Measurements from ENCODE around the gene SWI5. TPM values are rescaled to one million over a fixed set of nuclear protein-coding genes. Genes with fewer than 3 reads are reported as not detected.
"Not testable (repeated sequence)": the region's sequence is repeated elsewhere in the genome, so short reads cannot be mapped to it uniquely, and the experiment has no call there.

Gene SWI5
- total and polyA plus RNA-seq, 4 donors, result 14.1 to 41.2 (median 25.1) TPM

GRCh38 chr9:128275198-128276007, 673 bp upstream of the SWI5 start, which contains the start of gene GOLGA2:
TSS of gene GOLGA2 (minus strand) at chr9:128276007. CDS start at chr9:128275976, 31 bp downstream.
- no peaks in the 10 kb centered on the region for H3K27me3 ChIP-seq (ENCODE audit: control insufficient read depth, insufficient read depth, low read length)
- peak in 2 of 6 donors; percentile 45 to 60 for DNase-seq (ENCODE audit: low read depth in 4 of 6, low spot score in 6 of 6)
- peak within 1 kb of the TSS; percentile 88 for H3K27ac ChIP-seq (ENCODE audit: low read depth, low read length)
- peaks cover 19% of the 10 kb centered on the region for H3K4me1 ChIP-seq (ENCODE audit: control insufficient read depth, insufficient read depth, low read length)
- peak within 1 kb of the TSS; percentile 98 for H3K4me3 ChIP-seq (ENCODE audit: low read depth, low read length)
- no peaks in the 10 kb centered on the region for H3K9me3 ChIP-seq (ENCODE audit: control insufficient read depth, insufficient read depth, low read length)
- H3K36me3 ChIP-seq (ENCODE audit: control insufficient read depth, insufficient read depth, low read length), result peaks cover 28% of the 10 kb centered on the region
- under 1% methylated on average over 56 of the region's 57 CpGs for WGBS (ENCODE audit: insufficient coverage)

GRCh38 chr9:128276574-128277270, 646 bp downstream of the SWI5 start:
- Histone ChIP-seq H3K27ac (ENCODE audit: low read depth, low read length) (peak overlapping the region; percentile 84), H3K4me3 (ENCODE audit: low read depth, low read length) (peak overlapping the region; percentile 92), H3K4me1 (ENCODE audit: control insufficient read depth, insufficient read depth, low read length) (peaks cover 19% of the 10 kb centered on the region), H3K36me3 (ENCODE audit: control insufficient read depth, insufficient read depth, low read length) (peaks cover 19% of the 10 kb centered on the region), H3K9me3 (ENCODE audit: control insufficient read depth, insufficient read depth, low read length) (no peaks in the 10 kb centered on the region), H3K27me3 (ENCODE audit: control insufficient read depth, insufficient read depth, low read length) (no peaks in the 10 kb centered on the region)
- peak in 1 of 6 donors; percentile 76 for DNase-seq (ENCODE audit: low read depth in 4 of 6, low spot score in 6 of 6)
- WGBS (ENCODE audit: insufficient coverage), result 7% methylated on average over 23 of the region's 23 CpGs

DNA sequence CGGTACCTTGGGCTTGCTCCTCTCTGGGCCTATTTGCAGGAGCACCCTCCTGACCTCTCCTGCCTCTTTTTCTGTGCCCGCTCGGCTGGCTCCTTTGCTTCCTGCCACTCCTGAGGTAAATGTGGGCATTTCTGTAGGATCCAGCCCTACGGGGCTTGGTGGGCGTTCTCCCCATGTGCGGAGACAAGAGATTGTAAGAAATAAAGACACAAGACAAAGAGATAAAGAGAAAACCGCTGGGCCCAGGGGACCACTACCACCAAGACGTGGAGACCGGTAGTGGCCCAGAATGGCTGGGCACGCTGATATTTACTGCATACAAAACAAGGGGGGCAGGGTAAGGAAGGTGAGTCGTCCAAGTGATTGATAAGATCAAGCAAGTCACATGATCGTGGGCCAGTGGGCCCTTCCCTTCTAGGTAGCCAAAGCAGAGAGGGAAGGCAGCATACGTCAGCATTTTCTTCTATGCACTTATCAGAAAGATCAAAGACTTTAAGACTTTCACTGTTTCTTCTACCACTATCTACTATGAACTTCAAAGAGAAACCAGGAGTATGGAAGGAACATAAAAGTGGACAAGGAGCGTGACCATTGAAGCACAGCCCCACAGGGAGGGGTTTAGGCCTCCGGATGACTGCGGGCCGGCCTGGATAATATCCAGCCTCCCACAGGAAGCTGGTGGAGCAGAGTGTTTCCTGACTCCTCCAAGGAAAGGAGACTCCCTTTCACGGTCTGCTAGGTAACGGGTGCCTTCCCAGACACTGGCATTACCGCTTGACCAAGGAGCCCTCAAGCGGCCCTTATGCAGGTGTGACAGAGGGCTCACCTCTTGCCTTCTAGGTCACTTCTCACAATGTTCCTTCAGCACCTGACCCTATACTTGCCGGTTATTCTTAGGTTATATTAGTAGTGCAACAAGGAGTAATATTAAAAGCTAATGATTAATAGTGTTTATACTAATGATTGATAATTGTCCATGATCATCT, 3.3 kb downstream of the SWI5 start:
- H3K4me1 ChIP-seq (ENCODE audit: control insufficient read depth, insufficient read depth, low read length), result peaks cover 19% of the 10 kb centered on the region
- H3K9me3 ChIP-seq (ENCODE audit: control insufficient read depth, insufficient read depth, low read length); H3K27ac ChIP-seq (ENCODE audit: low read depth, low read length); DNase-seq (ENCODE audit: low read depth in 4 of 6, low spot score in 6 of 6); H3K27me3 ChIP-seq (ENCODE audit: control insufficient read depth, insufficient read depth, low read length); H3K4me3 ChIP-seq (ENCODE audit: low read depth, low read length); H3K36me3 ChIP-seq (ENCODE audit: control insufficient read depth, insufficient read depth, low read length): not testable (repeated sequence)
- 90% methylated on average over 11 of the region's 22 CpGs for WGBS (ENCODE audit: insufficient coverage)

- Histone ChIP-seq H3K27ac (ENCODE audit: low read depth, low read length) (no peak overlapping the region), H3K27me3 (ENCODE audit: control insufficient read depth, insufficient read depth, low read length) (no peaks in the 10 kb centered on the region), H3K36me3 (ENCODE audit: control insufficient read depth, insufficient read depth, low read length) (peaks cover 8% of the 10 kb centered on the region), H3K4me1 (ENCODE audit: control insufficient read depth, insufficient read depth, low read length) (peaks cover 17% of the 10 kb centered on the region), H3K4me3 (ENCODE audit: low read depth, low read length) (no peak overlapping the region), H3K9me3 (ENCODE audit: control insufficient read depth, insufficient read depth, low read length) (no peaks in the 10 kb centered on the region)
- WGBS (ENCODE audit: insufficient coverage), result 100% methylated on average over 3 of the region's 5 CpGs
- DNase-seq (ENCODE audit: low read depth in 4 of 6, low spot score in 6 of 6), result no peak
Measured at GRCh38 chr9:128280084-128280622, 4.1 kb downstream of the SWI5 start.

DNA sequence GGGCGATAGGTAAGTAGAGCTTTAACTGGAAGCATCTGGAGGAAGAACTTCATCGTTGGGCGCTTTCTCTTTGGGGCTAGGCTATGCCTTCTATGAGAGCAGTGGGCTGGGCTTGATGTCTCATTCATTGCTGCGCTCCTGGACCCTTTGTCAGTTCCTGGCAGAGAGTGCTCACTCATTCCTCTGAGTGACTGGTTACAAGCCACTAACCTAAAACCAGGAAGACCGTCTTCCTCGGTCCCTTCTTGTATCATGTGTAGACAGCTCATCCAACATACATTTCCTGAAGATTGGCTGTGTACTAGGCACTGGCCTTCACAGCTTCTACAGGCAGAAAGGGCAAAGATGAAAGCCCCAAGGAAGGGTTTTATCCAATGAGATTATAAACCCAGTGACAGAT, 6.4 kb downstream of the SWI5 start:
- peaks cover 18% of the 10 kb centered on the region for H3K36me3 ChIP-seq (ENCODE audit: control insufficient read depth, insufficient read depth, low read length)
- no peak for DNase-seq (ENCODE audit: low read depth in 4 of 6, low spot score in 6 of 6)
- H3K27me3 ChIP-seq (ENCODE audit: control insufficient read depth, insufficient read depth, low read length), result no peaks in the 10 kb centered on the region
- no peak overlapping the region for H3K4me3 ChIP-seq (ENCODE audit: low read depth, low read length)
- H3K9me3 ChIP-seq (ENCODE audit: control insufficient read depth, insufficient read depth, low read length), result no peaks in the 10 kb centered on the region
- peaks cover 14% of the 10 kb centered on the region for H3K4me1 ChIP-seq (ENCODE audit: control insufficient read depth, insufficient read depth, low read length)
- WGBS (ENCODE audit: insufficient coverage), result 89% methylated on average over 6 of the region's 6 CpGs
- no peak overlapping the region for H3K27ac ChIP-seq (ENCODE audit: low read depth, low read length)

- no peak for DNase-seq (ENCODE audit: low read depth in 4 of 6, low spot score in 6 of 6)
- Histone ChIP-seq H3K36me3 (ENCODE audit: control insufficient read depth, insufficient read depth, low read length) (peaks cover 33% of the 10 kb centered on the region), H3K27ac (ENCODE audit: low read depth, low read length) (no peak overlapping the region), H3K9me3 (ENCODE audit: control insufficient read depth, insufficient read depth, low read length) (no peaks in the 10 kb centered on the region), H3K4me1 (ENCODE audit: control insufficient read depth, insufficient read depth, low read length) (peaks cover 11% of the 10 kb centered on the region), H3K27me3 (ENCODE audit: control insufficient read depth, insufficient read depth, low read length) (no peaks in the 10 kb centered on the region), H3K4me3 (ENCODE audit: low read depth, low read length) (no peak overlapping the region)
- 96% methylated on average over 10 of the region's 12 CpGs for WGBS (ENCODE audit: insufficient coverage)
Measured at GRCh38 chr9:128285033-128285784, 9.1 kb downstream of the SWI5 start.

DNA sequence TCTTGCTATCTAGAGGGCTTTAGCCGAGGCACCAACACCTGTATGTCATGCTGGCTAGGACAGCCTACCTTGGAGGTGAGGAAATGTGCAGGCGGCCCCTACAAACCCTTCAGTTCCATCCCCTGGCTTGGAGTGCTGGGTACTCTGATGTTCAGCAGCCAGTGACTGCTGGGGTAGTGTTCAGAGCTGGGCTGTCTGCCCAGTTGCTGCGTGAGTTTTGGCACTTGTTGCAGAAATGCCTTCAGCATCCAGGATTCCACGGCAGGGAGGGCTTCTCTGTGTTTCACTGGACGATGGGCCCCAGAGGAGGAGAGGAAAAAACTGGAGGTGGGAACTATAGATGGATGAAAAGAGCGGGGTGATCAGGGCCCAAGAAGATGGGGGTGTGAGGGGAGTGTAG, 10.4 kb downstream of the SWI5 start:
- Histone ChIP-seq H3K27me3 (ENCODE audit: control insufficient read depth, insufficient read depth, low read length) (no peaks in the 10 kb centered on the region), H3K27ac (ENCODE audit: low read depth, low read length) (peak overlapping the region; percentile 52), H3K4me1 (ENCODE audit: control insufficient read depth, insufficient read depth, low read length) (peaks cover 11% of the 10 kb centered on the region), H3K4me3 (ENCODE audit: low read depth, low read length) (no peak overlapping the region), H3K9me3 (ENCODE audit: control insufficient read depth, insufficient read depth, low read length) (no peaks in the 10 kb centered on the region), H3K36me3 (ENCODE audit: control insufficient read depth, insufficient read depth, low read length) (peaks cover 30% of the 10 kb centered on the region)
- peak; percentile 41 to 94 (median 70) for DNase-seq (ENCODE audit: low read depth in 4 of 6, low spot score in 6 of 6)
- 26% methylated on average over 5 of the region's 6 CpGs for WGBS (ENCODE audit: insufficient coverage)

- no peaks in the 10 kb centered on the region for H3K9me3 ChIP-seq (ENCODE audit: control insufficient read depth, insufficient read depth, low read length)
- H3K4me1 ChIP-seq (ENCODE audit: control insufficient read depth, insufficient read depth, low read length), result peaks cover 11% of the 10 kb centered on the region
- no peak for DNase-seq (ENCODE audit: low read depth in 4 of 6, low spot score in 6 of 6)
- H3K27ac ChIP-seq (ENCODE audit: low read depth, low read length), result no peak overlapping the region
- H3K36me3 ChIP-seq (ENCODE audit: control insufficient read depth, insufficient read depth, low read length), result peaks cover 30% of the 10 kb centered on the region
- H3K4me3 ChIP-seq (ENCODE audit: low read depth, low read length), result no peak overlapping the region
- 82% methylated on average over 5 of the region's 11 CpGs for WGBS (ENCODE audit: insufficient coverage)
- H3K27me3 ChIP-seq (ENCODE audit: control insufficient read depth, insufficient read depth, low read length), result no peaks in the 10 kb centered on the region
Measured at GRCh38 chr9:128288273-128289004, 12.4 kb downstream of the SWI5 start.
